ENCODE measurements around the gene OBP2B. TPM values are rescaled to one million over a fixed set of nuclear protein-coding genes. Genes with fewer than 3 reads are reported as not detected.

OBP2B gene
- total and polyA plus RNA-seq, 10 of the 15 experiments (the other 5 are each of a cell fraction or from before 2014, with no cell fraction given) = not detected

DNA sequence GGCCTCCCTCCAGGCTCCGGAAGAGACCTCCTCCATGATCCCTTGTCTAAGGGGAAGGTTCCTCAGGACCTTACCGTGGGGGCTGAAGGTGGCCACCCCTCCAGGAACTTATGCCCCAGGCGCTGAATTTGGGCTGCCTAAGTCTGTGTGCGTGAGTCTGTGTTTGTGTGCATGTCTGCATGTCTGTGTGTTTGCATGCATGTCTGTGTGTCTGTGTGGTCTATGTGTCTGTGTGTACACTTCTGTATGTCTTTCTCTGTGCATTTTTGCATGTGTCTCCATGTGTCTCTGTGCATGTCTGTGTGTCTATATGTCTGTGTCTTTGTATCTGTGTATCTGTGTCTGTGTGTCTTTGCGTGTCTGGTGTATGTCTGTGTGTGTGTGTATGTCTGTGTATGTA lies 45.4 kb upstream of the OBP2B start:
- Histone ChIP-seq H3K27ac (ENCODE audit: control insufficient read depth, insufficient read depth) (no peak overlapping the region), H2AFZ (ENCODE audit: control insufficient read depth, low read depth, low read length) (no peak overlapping the region), H3K9ac (ENCODE audit: control insufficient read depth, insufficient read depth, low read length) (no peak overlapping the region), H3K4me1 (ENCODE audit: control insufficient read depth, insufficient read depth, low read length) (no peaks in the 10 kb centered on the region), H3K9me3 (replicated peaks; ENCODE audit: control insufficient read depth, insufficient read depth, low read length) (no peaks in the 10 kb centered on the region), H3K79me2 (ENCODE audit: control insufficient read depth, insufficient read depth, low read length) (no peaks in the 10 kb centered on the region), H3K36me3 (ENCODE audit: control insufficient read depth in 2 of 2, insufficient read depth in 2 of 2, low read length in 1 of 2) (no peaks in the 10 kb centered on the region), H4K20me1 (ENCODE audit: control insufficient read depth, insufficient read depth) (no peaks in the 10 kb centered on the region), H3K4me3 (no peak overlapping the region), H3K27me3 (replicated peaks in 1 of 2; ENCODE audit: control insufficient read depth in 2 of 2, insufficient read depth in 2 of 2, low read length in 1 of 2) (peaks cover 0 to 2% of the 10 kb centered on the region in 2 experiments; a peak in 2 of 4 replicates), H3K4me2 (ENCODE audit: control insufficient read depth, insufficient read depth) (no peak overlapping the region)
- ChIA-PET SMC1A (ENCODE audit: uncharacterized antibody, unreplicated experiment) (no interaction called here), RAD21 (ENCODE audit: unreplicated experiment) (no interaction called here), CTCF (no interaction called here), POLR2A (no interaction called here)
- in situ Hi-C loops (cut with MboI) = no loop called here
- intact Hi-C loops (cut with micrococcal nuclease; ENCODE audit: unreplicated experiment) = no loop called here
- WGBS (ENCODE audit: insufficient coverage, insufficient replicate concordance, low lambda C conversion rate, missing lambda C conversion rate) = 64% methylated on average over 5 of the region's 5 CpGs
- DNase-seq (ENCODE audit: low read depth, low spot score) = no peak
- TF ChIP-seq EED (IDR thresholded peaks at IDR 0.05; ENCODE audit: low read depth) = no peak
- TF ChIP-seq, protein P1, sequence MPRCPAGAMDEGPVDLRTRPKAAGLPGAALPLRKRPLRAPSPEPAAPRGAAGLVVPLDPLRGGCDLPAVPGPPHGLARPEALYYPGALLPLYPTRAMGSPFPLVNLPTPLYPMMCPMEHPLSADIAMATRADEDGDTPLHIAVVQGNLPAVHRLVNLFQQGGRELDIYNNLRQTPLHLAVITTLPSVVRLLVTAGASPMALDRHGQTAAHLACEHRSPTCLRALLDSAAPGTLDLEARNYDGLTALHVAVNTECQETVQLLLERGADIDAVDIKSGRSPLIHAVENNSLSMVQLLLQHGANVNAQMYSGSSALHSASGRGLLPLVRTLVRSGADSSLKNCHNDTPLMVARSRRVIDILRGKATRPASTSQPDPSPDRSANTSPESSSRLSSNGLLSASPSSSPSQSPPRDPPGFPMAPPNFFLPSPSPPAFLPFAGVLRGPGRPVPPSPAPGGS (IDR thresholded peaks at IDR 0.05; ENCODE audit: borderline replicate concordance, insufficient read depth, low read depth, low read length, poor library complexity, severe bottlenecking) = no peak
- TF ChIP-seq CREB1 (IDR thresholded peaks at IDR 0.05; ENCODE audit: low read depth) = no peak
- TF ChIP-seq, protein P2, sequence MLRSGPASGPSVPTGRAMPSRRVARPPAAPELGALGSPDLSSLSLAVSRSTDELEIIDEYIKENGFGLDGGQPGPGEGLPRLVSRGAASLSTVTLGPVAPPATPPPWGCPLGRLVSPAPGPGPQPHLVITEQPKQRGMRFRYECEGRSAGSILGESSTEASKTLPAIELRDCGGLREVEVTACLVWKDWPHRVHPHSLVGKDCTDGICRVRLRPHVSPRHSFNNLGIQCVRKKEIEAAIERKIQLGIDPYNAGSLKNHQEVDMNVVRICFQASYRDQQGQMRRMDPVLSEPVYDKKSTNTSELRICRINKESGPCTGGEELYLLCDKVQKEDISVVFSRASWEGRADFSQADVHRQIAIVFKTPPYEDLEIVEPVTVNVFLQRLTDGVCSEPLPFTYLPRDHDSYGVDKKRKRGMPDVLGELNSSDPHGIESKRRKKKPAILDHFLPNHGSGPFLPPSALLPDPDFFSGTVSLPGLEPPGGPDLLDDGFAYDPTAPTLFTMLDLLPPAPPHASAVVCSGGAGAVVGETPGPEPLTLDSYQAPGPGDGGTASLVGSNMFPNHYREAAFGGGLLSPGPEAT (IDR thresholded peaks at IDR 0.05; ENCODE audit: low read depth) = no peak
- TF ChIP-seq RBBP5 (conservative IDR thresholded peaks at IDR 0.05) = no peak
- ATAC-seq = no peak
- BruUV-seq (replicated peaks) = no TSS peak
- FAIRE-seq = no peak

All from GM12878 (cell line).